Hypothalamus (tissue), 51 donors: ENCODE results near the gene IL36G.

Source experiments
- DNase-seq, 51 donors: peaks; one replicate each; lab custom pipeline; 2025; lab: John Stamatoyannopoulos, UW

Gene IL36G

GRCh38 chr2:112967023-112967422, 10.8 kb upstream of the IL36G start:
- no peak for DNase-seq

- DNase-seq: no peak
These were observed 5.3 kb upstream of the IL36G start for GRCh38 chr2:112972423-112973086.

- no peak for DNase-seq
These were observed 4.7 kb upstream of the IL36G start for GRCh38 chr2:112973156-112973555.

- DNase-seq: no peak
These were observed 1.9 kb downstream of the IL36G start for GRCh38 chr2:112979731-112980130.

GRCh38 chr2:112980537-112980936, 2.7 kb downstream of the IL36G start:
- DNase-seq: no peak

GRCh38 chr2:112985090-112985489, 7.3 kb downstream of the IL36G start:
- no peak for DNase-seq

- no peak for DNase-seq
These were observed 11.8 kb downstream of the IL36G start for GRCh38 chr2:112989611-112990010.

- no peak for DNase-seq
These were observed 16.0 kb downstream of the IL36G start for GRCh38 chr2:112993831-112994230.

GRCh38 chr2:112994648-112995047, 16.8 kb downstream of the IL36G start:
- DNase-seq: no peak

- no peak for DNase-seq
These were observed 17.6 kb downstream of the IL36G start for GRCh38 chr2:112995346-112995920.

GRCh38 chr2:112996635-112997034, 18.8 kb downstream of the IL36G start:
- no peak for DNase-seq

- no peak for DNase-seq
These were observed 19.3 kb downstream of the IL36G start for GRCh38 chr2:112997151-112997550.

- DNase-seq: no peak
These were observed 22.6 kb downstream of the IL36G start for GRCh38 chr2:113000436-113000835.

- DNase-seq: no peak
These were observed 24.9 kb downstream of the IL36G start for GRCh38 chr2:113002677-113003076.

- DNase-seq: no peak
These were observed 27.3 kb downstream of the IL36G start, which contains the start of gene IL36A for GRCh38 chr2:113005030-113005509. TSS of gene IL36A (plus strand) at chr2:113005459. CDS start at chr2:113005872, 413 bp downstream.

- DNase-seq: no peak
These were observed 29.4 kb downstream of the IL36G start for GRCh38 chr2:113007250-113007649.

GRCh38 chr2:113009622-113010021, 31.8 kb downstream of the IL36G start:
- no peak for DNase-seq

GRCh38 chr2:113010088-113010487, 32.3 kb downstream of the IL36G start:
- DNase-seq: no peak

GRCh38 chr2:113011108-113011507, 33.3 kb downstream of the IL36G start:
- no peak for DNase-seq

- DNase-seq: no peak
These were observed 34.9 kb downstream of the IL36G start for GRCh38 chr2:113012436-113013335.

- no peak for DNase-seq
These were observed 35.5 kb downstream of the IL36G start for GRCh38 chr2:113013336-113013661.

GRCh38 chr2:113014067-113014466, 36.3 kb downstream of the IL36G start:
- no peak for DNase-seq
